Gastroesophageal sphincter (tissue), 3 donors: ENCODE measurements around the gene OR2AG2.

Experiments used
- EP300 ChIP-seq: sonication (generic); formaldehyde crosslinking; IDR thresholded peaks from one replicate; pipeline ENCODE4 v1.6.1; 2017; ENCODE audit warnings: antibody characterized with exemption, mild to moderate bottlenecking
- POLR2A ChIP-seq, 2 donors: fragments of 450-650 bp; IDR thresholded peaks; one replicate each; pipeline ENCODE4 v1.6.1; 2017; ENCODE audit warnings: antibody characterized with exemption in 2 of 2, mild to moderate bottlenecking in 2 of 2, moderate library complexity in 1 of 2
- TF ChIP-seq, protein P1 (sequence below), 4 experiments: fragments of 200-600 bp in 2 of 4; fragments of 450-650 bp in 2 of 4; sonication (generic) in 1 of 4; IDR thresholded peaks; one replicate each; pipeline ENCODE4 v1.5.1; 2017 to 2019; ENCODE audit warnings: antibody characterized with exemption in 4 of 4, mild to moderate bottlenecking in 2 of 4, moderate library complexity in 2 of 4

DNA sequence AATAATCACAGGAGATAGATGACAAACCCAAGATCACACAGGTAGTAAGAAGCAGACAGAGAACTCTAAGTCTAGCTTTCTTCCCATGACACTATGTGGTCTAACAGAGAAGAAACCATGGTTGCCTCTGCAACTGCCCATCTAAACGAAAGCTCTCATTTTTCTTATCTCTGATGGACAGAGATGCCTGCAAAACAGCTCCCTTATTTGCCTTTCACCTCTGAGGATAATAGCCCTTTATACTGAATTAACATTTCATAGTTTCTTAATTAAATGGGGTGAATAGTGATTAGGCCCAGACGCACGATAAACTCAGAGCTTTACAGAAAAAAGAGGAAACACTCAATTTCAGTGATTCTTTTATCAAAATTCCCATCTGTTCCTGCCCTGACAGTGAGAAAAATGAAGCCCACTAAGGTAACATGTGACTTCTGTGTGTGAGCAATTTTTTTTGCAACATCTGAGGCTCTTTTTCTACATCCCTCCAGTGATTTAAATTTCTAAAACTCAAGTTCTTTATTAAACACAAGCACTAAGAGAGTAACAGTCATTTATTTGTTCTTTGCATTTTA, 24.6 kb downstream of the OR2AG2 start:
- TF ChIP-seq POLR2A (IDR thresholded peaks at IDR 0.05) (no peak), EP300 (no peak)
- TF ChIP-seq, protein P1, sequence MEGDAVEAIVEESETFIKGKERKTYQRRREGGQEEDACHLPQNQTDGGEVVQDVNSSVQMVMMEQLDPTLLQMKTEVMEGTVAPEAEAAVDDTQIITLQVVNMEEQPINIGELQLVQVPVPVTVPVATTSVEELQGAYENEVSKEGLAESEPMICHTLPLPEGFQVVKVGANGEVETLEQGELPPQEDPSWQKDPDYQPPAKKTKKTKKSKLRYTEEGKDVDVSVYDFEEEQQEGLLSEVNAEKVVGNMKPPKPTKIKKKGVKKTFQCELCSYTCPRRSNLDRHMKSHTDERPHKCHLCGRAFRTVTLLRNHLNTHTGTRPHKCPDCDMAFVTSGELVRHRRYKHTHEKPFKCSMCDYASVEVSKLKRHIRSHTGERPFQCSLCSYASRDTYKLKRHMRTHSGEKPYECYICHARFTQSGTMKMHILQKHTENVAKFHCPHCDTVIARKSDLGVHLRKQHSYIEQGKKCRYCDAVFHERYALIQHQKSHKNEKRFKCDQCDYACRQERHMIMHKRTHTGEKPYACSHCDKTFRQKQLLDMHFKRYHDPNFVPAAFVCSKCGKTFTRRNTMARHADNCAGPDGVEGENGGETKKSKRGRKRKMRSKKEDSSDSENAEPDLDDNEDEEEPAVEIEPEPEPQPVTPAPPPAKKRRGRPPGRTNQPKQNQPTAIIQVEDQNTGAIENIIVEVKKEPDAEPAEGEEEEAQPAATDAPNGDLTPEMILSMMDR (IDR thresholded peaks at IDR 0.05), result no peak
